Activated naive CD8-positive, alpha-beta T cell treated with anti-CD3 and anti-CD28 coated beads, Interleukin-2, amount 50 U/mL, for 16 hours (primary cell): Measurements from ENCODE around the gene SIRPB2.
"Not testable (repeated sequence)": the region's sequence is repeated elsewhere in the genome, so short reads cannot be mapped to it uniquely, and the experiment has no call there.

Experiments
- DNase-seq: peaks from one replicate; pipeline ENCODE4 v3.0.0-alpha.2; 2020; ENCODE audit warnings: low read depth, low spot score

Gene SIRPB2

GRCh38 chr20:1499528-1500420, 8.6 kb upstream of the SIRPB2 start:
- no peak for DNase-seq

GRCh38 chr20:1497371-1497770, 6.2 kb upstream of the SIRPB2 start:
- not testable (repeated sequence) for DNase-seq

GRCh38 chr20:1496930-1497329, 5.7 kb upstream of the SIRPB2 start:
- DNase-seq, result no peak

GRCh38 chr20:1494436-1494835, 3.2 kb upstream of the SIRPB2 start:
- no peak for DNase-seq

GRCh38 chr20:1493536-1493935, 2.3 kb upstream of the SIRPB2 start:
- DNase-seq, result no peak

- no peak for DNase-seq
Observed at GRCh38 chr20:1491860-1492642, 831 bp upstream of the SIRPB2 start.

- no peak for DNase-seq
Observed at GRCh38 chr20:1490643-1491195, 501 bp downstream of the SIRPB2 start.

GRCh38 chr20:1489764-1490436, 1.3 kb downstream of the SIRPB2 start:
- DNase-seq, result no peak

- DNase-seq, result no peak
Observed at GRCh38 chr20:1489325-1489724, 1.9 kb downstream of the SIRPB2 start.

- DNase-seq, result no peak
Observed at GRCh38 chr20:1486566-1486965, 4.7 kb downstream of the SIRPB2 start.

GRCh38 chr20:1484438-1485116, 6.6 kb downstream of the SIRPB2 start:
- no peak for DNase-seq

- no peak for DNase-seq
Observed at GRCh38 chr20:1479831-1480595, 11.2 kb downstream of the SIRPB2 start.

- DNase-seq, result no peak
Observed at GRCh38 chr20:1478566-1478965, 12.7 kb downstream of the SIRPB2 start.

- DNase-seq, result no peak
Observed at GRCh38 chr20:1477896-1478490, 13.2 kb downstream of the SIRPB2 start.

- no peak for DNase-seq
Observed at GRCh38 chr20:1474817-1475603, 16.2 kb downstream of the SIRPB2 start.

GRCh38 chr20:1474325-1474724, 16.9 kb downstream of the SIRPB2 start:
- DNase-seq, result no peak

- DNase-seq, result no peak
Observed at GRCh38 chr20:1473246-1474220, 17.7 kb downstream of the SIRPB2 start.
